GM12874 (cell line): Measurements from ENCODE around the gene ADM2.

ENCODE experiments used
- CTCF ChIP-seq: IDR thresholded peaks from 2 replicates; pipeline ENCODE4 v1.5.1; 2011; ENCODE audit warnings: low read depth, mild to moderate bottlenecking, control low read depth, low read length, moderate library complexity; ENCODE audit not compliant: insufficient read depth

ADM2 gene

DNA sequence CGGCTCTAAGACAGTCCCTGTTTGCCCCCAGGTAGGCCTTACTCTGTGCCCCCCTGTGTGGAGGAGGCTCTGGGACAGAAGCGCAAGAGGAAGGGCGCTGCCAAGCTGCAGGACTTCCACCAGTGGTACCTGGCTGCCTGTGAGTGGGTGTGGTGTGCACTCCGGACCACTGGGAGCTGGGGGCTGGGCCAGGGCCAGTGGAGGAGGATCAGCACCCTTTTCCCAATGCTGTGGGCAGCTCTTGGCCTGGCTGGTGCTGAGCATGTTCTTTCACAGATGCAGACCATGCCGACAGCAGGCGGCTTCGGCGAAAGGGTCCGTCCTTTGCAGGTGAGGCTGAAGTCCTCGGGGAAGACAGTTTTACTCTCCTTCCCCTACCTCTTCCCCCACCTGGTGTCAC is 40.4 kb downstream of the ADM2 start:
- TF ChIP-seq CTCF: no peak

DNA sequence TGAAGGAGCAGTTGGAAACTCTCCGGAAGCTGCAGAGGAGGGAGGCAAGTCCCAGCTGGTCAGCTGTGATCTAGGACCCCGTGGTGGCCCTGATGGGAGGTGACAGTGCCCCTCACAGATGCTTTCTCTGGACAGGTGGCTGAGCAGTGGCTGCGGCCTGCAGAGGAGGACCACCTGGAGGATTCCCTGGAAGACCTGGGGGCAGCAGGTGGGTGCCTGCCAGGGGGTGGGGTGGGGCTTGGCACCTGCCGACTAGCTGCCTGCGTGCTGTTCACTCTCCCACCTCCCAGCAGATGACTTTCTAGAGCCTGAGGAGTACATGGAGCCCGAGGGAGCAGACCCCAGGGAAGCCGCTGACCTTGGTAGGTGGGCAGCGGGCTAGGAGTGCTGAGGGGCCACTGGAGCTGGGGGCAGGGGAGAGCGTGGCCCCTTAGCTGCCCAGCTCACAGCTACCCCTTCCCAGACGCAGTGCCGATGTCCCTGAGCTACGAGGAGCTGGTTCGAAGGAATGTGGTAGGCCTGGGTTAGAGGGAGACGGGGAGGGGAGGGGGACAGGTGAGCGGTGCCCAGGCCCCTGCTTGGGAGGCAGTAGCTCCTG is 41.0 kb downstream of the ADM2 start:
- no peak for TF ChIP-seq CTCF

DNA sequence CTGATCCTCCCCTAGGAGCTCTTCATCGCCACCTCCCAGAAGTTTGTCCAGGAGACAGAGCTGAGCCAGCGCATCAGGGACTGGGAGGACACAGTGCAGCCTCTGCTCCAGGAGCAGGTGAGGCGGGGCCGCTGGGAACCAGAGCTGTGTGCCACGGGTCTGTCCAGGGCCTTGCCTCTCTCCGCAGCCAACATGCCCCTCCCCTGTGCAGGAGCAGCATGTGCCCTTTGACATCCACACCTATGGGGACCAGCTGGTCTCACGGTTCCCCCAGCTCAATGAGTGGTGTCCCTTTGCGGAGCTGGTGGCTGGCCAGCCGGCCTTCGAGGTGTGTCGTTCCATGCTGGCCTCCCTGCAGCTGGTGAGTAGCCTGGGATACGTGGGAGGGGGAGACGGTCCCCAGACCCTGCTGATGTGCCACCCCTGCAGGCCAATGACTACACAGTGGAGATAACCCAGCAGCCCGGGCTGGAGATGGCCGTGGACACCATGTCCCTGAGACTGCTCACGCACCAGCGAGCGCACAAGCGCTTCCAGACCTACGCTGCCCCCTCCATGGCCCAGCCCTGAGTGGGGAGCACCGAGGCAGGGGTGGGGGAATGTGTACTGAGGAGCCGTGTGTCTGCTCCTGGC is 41.6 kb downstream of the ADM2 start:
- no peak for TF ChIP-seq CTCF

- no peak for TF ChIP-seq CTCF
Measured at GRCh38 chr22:50523458-50523805, 42.1 kb downstream of the ADM2 start.

DNA sequence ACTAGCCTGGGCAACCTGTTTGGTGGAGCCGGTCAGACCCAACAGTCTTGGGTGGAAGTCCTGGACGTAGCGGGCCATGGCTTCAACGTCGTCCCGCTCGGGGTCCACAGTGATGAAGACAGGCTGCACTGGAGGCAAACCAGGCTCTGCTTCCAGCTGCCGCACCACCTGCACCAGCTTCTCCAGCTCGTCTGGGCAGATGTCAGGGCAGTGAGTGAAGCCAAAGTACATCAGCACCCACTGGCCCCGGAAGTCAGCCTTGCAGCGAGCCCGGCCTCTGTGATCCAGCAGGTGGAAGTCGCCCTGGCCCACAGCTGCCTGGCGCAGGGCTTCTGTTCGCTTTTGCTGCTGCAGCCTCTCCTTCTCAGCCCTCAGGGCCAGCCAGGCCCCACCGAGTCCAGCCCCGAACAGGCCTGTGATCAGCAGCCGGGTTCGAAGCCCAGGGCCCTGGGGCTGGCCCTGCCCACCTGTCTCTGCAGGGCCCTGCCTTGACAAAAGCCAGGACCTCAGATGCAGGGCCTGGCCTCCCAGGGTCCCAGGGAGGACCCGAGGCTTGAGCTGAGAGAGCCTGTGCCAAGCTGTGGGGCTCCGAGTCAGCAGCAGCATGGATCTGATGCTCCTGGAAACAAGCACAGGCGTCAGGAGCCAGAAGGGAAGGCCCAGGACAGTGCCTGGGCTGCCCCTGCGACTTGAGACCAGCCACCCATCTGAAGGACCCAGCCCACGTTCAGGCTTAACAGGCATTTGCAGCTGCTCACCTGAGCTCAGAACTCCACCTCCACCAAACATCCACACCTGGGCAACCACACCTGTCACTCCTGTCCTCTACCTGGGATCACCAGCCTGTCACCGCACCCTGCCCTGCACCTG is 42.7 kb downstream of the ADM2 start:
- TF ChIP-seq CTCF: no peak

DNA sequence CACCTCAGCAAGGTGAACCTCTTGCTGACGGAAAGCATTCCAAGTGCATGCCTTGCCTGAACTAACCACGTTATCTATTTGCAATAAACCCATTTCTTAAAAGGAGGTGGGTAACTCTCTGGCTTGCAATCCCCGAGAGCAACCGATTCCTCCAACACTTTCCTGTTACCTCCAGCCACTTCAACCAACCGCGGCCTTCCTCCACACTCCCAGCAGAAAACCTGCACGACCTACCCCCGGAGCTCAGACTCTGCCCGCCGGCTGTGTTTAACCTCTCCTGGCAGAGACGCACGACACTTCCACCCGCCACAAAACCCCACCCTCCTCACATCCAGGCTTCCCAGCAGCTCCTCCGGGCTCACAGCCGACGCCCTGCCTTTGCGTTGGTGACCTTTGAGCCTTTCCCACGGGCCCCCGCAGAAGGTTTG is 43.3 kb downstream of the ADM2 start:
- no peak for TF ChIP-seq CTCF

GRCh38 chr22:50525104-50525857 is 43.9 kb downstream of the ADM2 start, which contains the start of gene SCO2:
TSS of gene SCO2 (minus strand) at chr22:50525598. CDS start at chr22:50524411, 1,187 bp downstream.
- peak; percentile 68 for TF ChIP-seq CTCF
